ENCODE results near the gene ESCO1.
A peak's percentile ranks its signal among the peaks of the same experiment; 100 is the strongest.
"Not testable (repeated sequence)": the region's sequence is repeated elsewhere in the genome, so short reads cannot be mapped to it uniquely, and the experiment has no call there.

Gene ESCO1

GRCh38 chr18:21592361-21592760 lies 8.1 kb downstream of the ESCO1 start:
- not testable (repeated sequence) for DNase-seq

- no peak for DNase-seq
These were observed 16.1 kb downstream of the ESCO1 start for GRCh38 chr18:21584391-21584790.

- no peak for DNase-seq
These were observed 24.8 kb downstream of the ESCO1 start for GRCh38 chr18:21575656-21576055.

- no peak for DNase-seq
These were observed 28.7 kb downstream of the ESCO1 start for GRCh38 chr18:21571772-21572171.

GRCh38 chr18:21559195-21559594 lies 41.3 kb downstream of the ESCO1 start:
- DNase-seq, result no peak

- DNase-seq, result no peak
These were observed 42.8 kb downstream of the ESCO1 start for GRCh38 chr18:21557607-21558253.

GRCh38 chr18:21550510-21550970 lies 50.0 kb downstream of the ESCO1 start:
- no peak for DNase-seq

- DNase-seq, result peak; percentile 8
These were observed 51.9 kb downstream of the ESCO1 start for GRCh38 chr18:21548647-21549046.

- DNase-seq, result no peak
These were observed 54.1 kb downstream of the ESCO1 start for GRCh38 chr18:21546423-21546822.

GRCh38 chr18:21538230-21538629 lies 62.3 kb downstream of the ESCO1 start:
- no peak for DNase-seq

GRCh38 chr18:21534327-21534726 lies 66.2 kb downstream of the ESCO1 start:
- DNase-seq, result no peak

- DNase-seq, result no peak
These were observed 74.0 kb downstream of the ESCO1 start for GRCh38 chr18:21526463-21526862.

- DNase-seq, result no peak
These were observed 74.6 kb downstream of the ESCO1 start for GRCh38 chr18:21525916-21526315.

- no peak for DNase-seq
These were observed 78.0 kb downstream of the ESCO1 start for GRCh38 chr18:21522530-21522929.

- no peak for DNase-seq
These were observed 86.8 kb downstream of the ESCO1 start for GRCh38 chr18:21513741-21514140.

GRCh38 chr18:21513292-21513691 lies 87.2 kb downstream of the ESCO1 start:
- DNase-seq, result no peak

- DNase-seq, result peak; percentile 7
These were observed 91.4 kb downstream of the ESCO1 start for GRCh38 chr18:21509062-21509461.

- DNase-seq, result no peak
These were observed 92.4 kb downstream of the ESCO1 start for GRCh38 chr18:21507913-21508701.

- DNase-seq, result no peak
These were observed 97.8 kb downstream of the ESCO1 start for GRCh38 chr18:21502661-21503060.

- no peak for DNase-seq
These were observed 100.5 kb downstream of the ESCO1 start for GRCh38 chr18:21499997-21500396.

- no peak for DNase-seq
These were observed 104.1 kb downstream of the ESCO1 start for GRCh38 chr18:21496277-21496835.

- no peak for DNase-seq
These were observed 109.8 kb downstream of the ESCO1 start for GRCh38 chr18:21490748-21491147.

- peak; percentile 40 for DNase-seq
These were observed 110.5 kb downstream of the ESCO1 start for GRCh38 chr18:21489919-21490495.
